DOHH2 (cell line): Measurements from ENCODE around the gene SCN8A.

ENCODE experiments used
- H3F3A ChIP-seq: fragments of 200-600 bp; sonication (generic), shearing (Covaris generic); 2 replicates; pipeline ENCODE4 v1.6.0; 2016; ENCODE audit warnings: antibody characterized with exemption, mild to moderate bottlenecking; ENCODE audit not compliant: control insufficient read depth, insufficient read depth
- H3K27ac ChIP-seq: fragments of 200-600 bp; sonication (generic); 2 replicates; pipeline ENCODE4 v1.5.1; 2014; ENCODE audit warnings: low read depth, mild to moderate bottlenecking, low read length, moderate library complexity
- H3K27me3 ChIP-seq: fragments of 200-600 bp; sonication (generic); 2 replicates; pipeline ENCODE4 v1.6.1; 2014; ENCODE audit warnings: mild to moderate bottlenecking, low read length, mixed read lengths; ENCODE audit not compliant: control insufficient read depth
- H3K36me3 ChIP-seq: fragments of 200-600 bp; sonication (generic); 2 replicates; pipeline ENCODE4 v1.6.1; 2014; ENCODE audit warnings: mild to moderate bottlenecking, low read length, moderate library complexity, mixed read lengths; ENCODE audit not compliant: control insufficient read depth
- H3K4me1 ChIP-seq: fragments of 200-600 bp; sonication (generic); 2 replicates; pipeline ENCODE4 v1.6.1; 2014; ENCODE audit warnings: mild to moderate bottlenecking, low read length, mixed read lengths; ENCODE audit not compliant: control insufficient read depth
- H3K4me2 ChIP-seq: fragments of 200-600 bp; sonication (generic); 2 replicates; pipeline ENCODE4 v1.6.0; 2014; ENCODE audit warnings: mild to moderate bottlenecking, low read length, moderate library complexity
- H3K4me3 ChIP-seq: fragments of 200-600 bp; sonication (generic); 2 replicates; pipeline ENCODE4 v1.5.1; 2014; ENCODE audit warnings: mild to moderate bottlenecking, low read length, mixed read lengths
- H3K79me2 ChIP-seq: fragments of 200-600 bp; sonication (generic); 2 replicates; pipeline ENCODE4 v1.6.1; 2014; ENCODE audit warnings: mild to moderate bottlenecking, low read length, mixed read lengths; ENCODE audit not compliant: control insufficient read depth
- H3K9me2 ChIP-seq: fragments of 200-600 bp; sonication (generic); replicated peaks from 2 replicates; pipeline ENCODE4 v1.6.1; 2014; ENCODE audit warnings: mild to moderate bottlenecking, low read length, mixed read lengths; ENCODE audit not compliant: control insufficient read depth
- H3K9me3 ChIP-seq: fragments of 200-600 bp; sonication (generic); 2 replicates; pipeline ENCODE4 v1.6.1; 2014; ENCODE audit warnings: antibody characterized with exemption, low read length, mixed read lengths; ENCODE audit not compliant: control insufficient read depth, insufficient read depth
- H4K20me1 ChIP-seq: fragments of 200-600 bp; sonication (generic); 2 replicates; pipeline ENCODE4 v1.6.0; 2014; ENCODE audit warnings: low read depth, mild to moderate bottlenecking, antibody characterized with exemption, low read length, moderate library complexity; ENCODE audit not compliant: control insufficient read depth, insufficient read depth
- CTCF ChIP-seq: fragments of 200-600 bp; sonication (generic); IDR thresholded peaks from one replicate; pipeline ENCODE4 v1.5.1; 2014; ENCODE audit warnings: antibody characterized with exemption, mild to moderate bottlenecking, low read depth, low read length; ENCODE audit not compliant: poor library complexity, severe bottlenecking
- EZH2phosphoT487 ChIP-seq: fragments of 200-600 bp; sonication (generic); IDR thresholded peaks from 2 replicates; pipeline ENCODE4 v1.6.1; 2017; ENCODE audit warnings: borderline replicate concordance, mild to moderate bottlenecking, antibody characterized with exemption, low read length, moderate library complexity, mixed read lengths

SCN8A gene

GRCh38 chr12:51620448-51620847 lies 29.4 kb downstream of the SCN8A start:
- Histone ChIP-seq H3K27me3 (peaks cover 16% of the 10 kb centered on the region), H3K9me3 (no peaks in the 10 kb centered on the region), H3K9me2 (no peaks in the 10 kb centered on the region), H3K4me3 (no peak overlapping the region), H3K4me2 (no peak overlapping the region), H3F3A (no peaks in the 10 kb centered on the region), H4K20me1 (no peaks in the 10 kb centered on the region), H3K27ac (no peak overlapping the region), H3K79me2 (no peaks in the 10 kb centered on the region), H3K36me3 (no peaks in the 10 kb centered on the region), H3K4me1 (no peaks in the 10 kb centered on the region)
- TF ChIP-seq EZH2phosphoT487, result no peak
- TF ChIP-seq CTCF, result no peak

GRCh38 chr12:51621156-51621922 lies 30.3 kb downstream of the SCN8A start:
- Histone ChIP-seq H3K79me2 (no peaks in the 10 kb centered on the region), H3K4me1 (no peaks in the 10 kb centered on the region), H4K20me1 (no peaks in the 10 kb centered on the region), H3K27ac (no peak overlapping the region), H3K9me2 (no peaks in the 10 kb centered on the region), H3F3A (no peaks in the 10 kb centered on the region), H3K9me3 (no peaks in the 10 kb centered on the region), H3K36me3 (no peaks in the 10 kb centered on the region), H3K4me2 (no peak overlapping the region), H3K27me3 (peaks cover 16% of the 10 kb centered on the region), H3K4me3 (no peak overlapping the region)
- TF ChIP-seq CTCF (no peak), EZH2phosphoT487 (no peak)

GRCh38 chr12:51622564-51622963 lies 31.5 kb downstream of the SCN8A start:
- TF ChIP-seq EZH2phosphoT487, result no peak
- no peak for TF ChIP-seq CTCF
- Histone ChIP-seq H3K79me2 (no peaks in the 10 kb centered on the region), H3K4me2 (no peak overlapping the region)

More at GRCh38 chr12:51622564-51622963, 31.5 kb downstream of the SCN8A start:
- Histone ChIP-seq H3F3A (no peaks in the 10 kb centered on the region), H4K20me1 (no peaks in the 10 kb centered on the region), H3K4me1 (no peaks in the 10 kb centered on the region), H3K27me3 (peaks cover 13% of the 10 kb centered on the region), H3K9me2 (no peaks in the 10 kb centered on the region), H3K36me3 (no peaks in the 10 kb centered on the region), H3K9me3 (no peaks in the 10 kb centered on the region), H3K4me3 (no peak overlapping the region), H3K27ac (no peak overlapping the region)
